Pulmonary artery endothelial cell (primary cell): Measurements from ENCODE around the gene PMFBP1. TPM values are rescaled to one million over a fixed set of nuclear protein-coding genes. Genes with fewer than 3 reads are reported as not detected.

Source experiments
- total RNA-seq: library from RNA; depleted of rRNA; stranded (reverse); fragments of >200 nt; gene quantifications from 2 replicates; pipeline ENCODE4 v1.2.3, GENCODE V29; 2014

The PMFBP1 gene
- total RNA-seq, 1 donor from 2014 or later = 0.33 TPM

Other genes starting within 250 kb of the PMFBP1 start
- not detected in 2 replicates for gene PKD1L3, start 171.8 kb downstream of the PMFBP1 start, total RNA-seq
- 6.0 and 6.9 TPM in 2 replicates for gene DHODH, start 163.4 kb downstream of the PMFBP1 start, total RNA-seq
- gene HP, start 117.7 kb downstream of the PMFBP1 start, total RNA-seq = not detected in 2 replicates
- gene HPR, start 108.9 kb downstream of the PMFBP1 start, total RNA-seq = not detected in 2 replicates
- gene TXNL4B, start 78.5 kb downstream of the PMFBP1 start, total RNA-seq = 4.0 and 9.1 TPM in 2 replicates
- gene DHX38, start 78.3 kb downstream of the PMFBP1 start, total RNA-seq = 96.2 and 125 TPM in 2 replicates